NOMO-1 treated with dmso at 0.1 percent for 144 hours (cell line): ENCODE measurements around the gene SPAG6.
"Not testable (repeated sequence)": the region's sequence is repeated elsewhere in the genome, so short reads cannot be mapped to it uniquely, and the experiment has no call there.

ENCODE experiments used
- DNase-seq: peaks from one replicate; lab custom pipeline; 2025; ENCODE audit not compliant: unreplicated experiment; lab: John Stamatoyannopoulos, UW

Gene SPAG6

DNA sequence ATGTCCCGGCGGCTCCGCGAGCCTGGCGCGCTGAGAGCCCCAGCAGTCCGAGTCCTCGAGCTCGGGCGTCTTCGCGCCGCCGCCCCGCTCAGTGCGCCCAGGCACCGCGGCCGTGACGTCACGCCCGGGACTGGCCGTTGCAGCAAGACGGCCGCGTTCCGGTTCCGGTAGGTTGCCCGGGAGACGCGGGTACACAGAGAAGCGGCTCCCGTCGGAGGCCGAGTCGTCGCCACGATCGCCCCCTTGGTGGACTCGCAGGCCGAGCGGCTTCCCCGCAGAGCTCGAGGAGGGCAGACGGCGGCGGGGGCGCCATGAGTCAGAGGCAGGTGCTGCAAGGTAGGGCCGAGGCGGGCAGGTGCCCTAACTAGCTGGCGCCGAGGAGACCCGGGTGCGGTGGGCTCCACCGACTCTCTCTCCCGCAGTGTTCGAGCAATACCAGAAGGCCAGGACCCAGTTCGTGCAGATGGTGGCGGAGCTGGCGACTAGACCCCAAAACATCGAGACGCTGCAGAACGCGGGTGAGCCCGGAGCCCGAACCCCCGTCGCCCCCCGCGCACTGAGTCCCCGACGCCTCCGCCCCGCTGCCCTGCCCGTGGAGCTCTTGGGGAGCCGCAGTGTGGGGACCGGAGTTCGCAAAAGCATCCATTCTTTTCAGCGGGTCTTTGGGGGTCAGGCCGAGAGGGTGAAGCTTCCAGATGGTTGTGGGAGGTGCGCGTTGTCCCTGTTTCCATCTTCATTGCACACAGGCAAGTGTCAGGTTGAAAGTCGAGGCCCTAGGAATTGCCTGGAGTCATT is at the start of gene SPAG6:
Gene SPAG6, plus strand, starts transcription at position 196 of the 795 bp plus-strand sequence. Its CDS starts 116 bp downstream, at position 312.
- DNase-seq: peak; percentile 60

DNA sequence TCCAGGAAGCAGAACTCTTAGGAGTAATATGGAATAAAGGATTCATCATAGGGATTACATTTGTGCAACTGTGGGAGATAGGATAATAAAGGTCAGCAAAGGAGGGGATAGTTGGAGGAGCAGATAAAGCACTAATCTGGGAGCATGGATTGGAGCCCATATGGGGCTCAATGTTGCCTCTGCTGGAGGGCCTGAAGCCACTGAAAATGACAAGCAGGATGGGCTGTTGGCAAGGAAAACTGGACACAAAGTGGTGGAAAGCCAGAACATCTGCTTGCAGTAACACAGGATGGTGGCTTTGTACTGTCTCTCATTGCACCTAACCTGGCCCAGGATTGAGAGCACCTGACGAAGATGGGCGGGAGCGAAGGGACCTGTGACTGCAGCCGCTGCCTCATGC is 44.1 kb upstream of the SPAG6 start:
- no peak for DNase-seq

DNA sequence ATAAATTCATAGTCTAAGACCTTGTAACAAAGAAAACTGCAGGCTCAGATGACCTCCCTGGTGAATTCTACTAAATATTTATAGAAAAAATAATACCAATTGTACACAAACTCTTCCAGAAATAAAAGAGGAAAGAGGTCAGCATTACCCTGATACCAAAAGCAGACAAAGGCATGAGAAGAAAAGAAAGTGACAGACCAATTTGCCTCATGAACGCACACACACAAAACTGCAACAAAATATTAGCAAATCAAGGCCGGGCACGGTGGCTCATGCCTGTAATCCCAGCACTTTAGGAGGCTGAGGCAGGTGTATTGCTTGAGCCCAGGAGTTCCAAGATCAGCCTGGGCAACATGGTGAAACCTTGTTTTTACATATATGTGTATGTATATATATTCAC is 41.8 kb upstream of the SPAG6 start:
- DNase-seq: no peak

DNA sequence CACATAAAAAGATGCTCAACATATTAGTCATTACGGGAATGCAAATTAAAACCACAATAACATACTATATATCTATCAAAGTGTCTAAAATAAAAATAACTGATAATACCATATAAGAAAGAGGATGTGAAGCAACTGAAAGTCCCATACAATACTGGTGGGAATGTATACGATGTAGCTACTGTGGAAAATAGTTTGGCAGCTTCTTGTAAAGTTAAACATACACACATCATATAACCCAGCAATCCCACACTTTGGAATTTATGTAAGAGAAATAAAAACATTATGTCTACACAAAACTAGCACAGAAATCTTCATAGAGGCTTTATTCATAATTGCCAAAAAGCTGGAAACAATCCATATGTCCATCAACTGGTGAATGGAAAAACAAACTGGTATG is 39.6 kb upstream of the SPAG6 start:
- DNase-seq: no peak

DNA sequence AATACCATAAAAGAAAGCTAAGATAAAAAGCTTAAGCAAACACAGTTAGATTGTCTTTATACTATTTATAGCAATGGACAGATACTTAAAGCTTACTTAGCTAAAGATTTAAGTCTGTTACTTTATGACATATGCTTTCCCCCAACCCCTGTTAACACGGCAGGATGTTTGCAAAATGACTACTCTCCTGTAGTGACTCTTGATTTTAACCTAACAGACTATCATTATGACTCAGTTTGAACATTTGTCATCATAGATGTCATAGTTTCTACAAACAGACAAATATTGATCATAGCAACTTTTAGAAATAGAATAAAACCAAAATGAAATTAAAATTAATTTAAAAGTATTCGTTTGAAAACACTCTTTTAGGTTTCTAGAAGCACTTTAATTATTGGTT is 36.9 kb upstream of the SPAG6 start:
- DNase-seq: no peak

DNA sequence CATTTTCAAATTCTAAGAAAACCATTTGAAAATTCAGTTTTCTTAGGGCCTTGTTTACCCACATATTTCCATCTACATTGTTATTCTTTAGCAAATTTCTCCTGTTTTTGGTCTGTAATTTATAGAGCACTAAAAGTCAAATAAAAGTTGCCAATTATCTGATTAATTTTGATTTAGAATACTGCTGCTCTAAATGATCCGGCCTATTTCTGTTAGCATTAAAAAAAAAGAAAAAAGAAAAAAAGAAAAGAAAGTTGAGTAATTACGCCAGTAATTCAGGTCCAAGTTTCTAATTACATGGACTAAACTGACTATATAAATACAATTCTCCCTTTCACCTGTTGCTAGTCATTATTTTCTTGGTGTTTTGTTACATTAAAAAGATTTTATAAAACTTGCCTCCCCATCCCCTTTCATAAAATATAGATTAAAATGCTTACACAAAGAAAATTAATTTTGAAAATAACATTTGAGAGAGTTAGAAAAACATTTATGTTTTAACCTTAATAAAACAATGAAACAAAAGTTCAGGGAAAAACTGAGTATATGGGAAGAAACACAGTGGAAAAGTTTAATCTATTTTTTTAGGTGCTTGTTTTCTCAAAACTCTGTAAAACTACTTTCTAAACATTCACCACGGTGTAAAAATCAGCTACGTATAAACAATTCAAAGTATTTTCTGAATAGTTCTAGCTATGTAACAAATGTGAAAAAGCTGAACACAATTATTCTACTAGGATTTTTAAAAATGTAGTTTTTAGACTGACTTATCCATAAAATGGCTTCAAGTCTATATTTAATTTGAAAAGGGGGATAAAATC is 35.9 kb upstream of the SPAG6 start:
- no peak for DNase-seq

DNA sequence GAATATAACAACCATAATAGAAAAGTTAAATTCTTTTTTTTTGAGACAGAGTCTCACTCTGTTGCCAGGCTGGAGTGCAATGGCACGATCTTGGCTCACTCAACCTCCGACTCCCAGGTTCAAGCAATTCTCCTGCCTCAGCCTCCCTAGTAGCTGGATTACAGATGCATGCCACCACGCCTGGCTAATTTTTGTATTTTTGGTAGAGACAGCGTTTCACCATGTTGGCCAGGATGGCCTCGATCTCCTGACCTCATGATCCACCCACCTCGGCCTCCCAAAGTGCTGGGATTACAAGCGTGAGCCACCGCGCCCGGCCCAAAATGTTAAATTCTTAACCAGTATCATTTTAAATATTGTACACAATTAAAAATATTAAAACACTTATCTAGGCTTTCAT is 35.3 kb upstream of the SPAG6 start:
- DNase-seq: not testable (repeated sequence)

DNA sequence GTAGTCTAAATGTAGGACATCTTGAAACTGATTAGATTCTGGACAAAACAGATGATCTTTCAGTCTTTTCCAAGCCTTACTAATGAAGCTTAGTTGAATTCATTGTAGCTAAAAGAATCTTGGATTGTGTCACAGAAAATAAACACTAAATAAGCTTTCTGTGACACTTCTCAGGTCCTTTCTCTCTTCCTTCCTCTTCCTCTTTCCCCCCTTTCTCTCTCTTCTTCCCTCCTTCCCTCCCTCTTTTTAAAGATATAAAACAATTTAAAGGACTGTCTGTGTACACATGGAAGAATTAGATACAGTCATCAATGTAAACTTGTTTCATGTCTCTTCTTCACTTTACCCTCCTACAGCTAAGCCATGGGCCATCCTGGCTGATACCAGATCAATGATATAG is 34.4 kb upstream of the SPAG6 start:
- DNase-seq: no peak

DNA sequence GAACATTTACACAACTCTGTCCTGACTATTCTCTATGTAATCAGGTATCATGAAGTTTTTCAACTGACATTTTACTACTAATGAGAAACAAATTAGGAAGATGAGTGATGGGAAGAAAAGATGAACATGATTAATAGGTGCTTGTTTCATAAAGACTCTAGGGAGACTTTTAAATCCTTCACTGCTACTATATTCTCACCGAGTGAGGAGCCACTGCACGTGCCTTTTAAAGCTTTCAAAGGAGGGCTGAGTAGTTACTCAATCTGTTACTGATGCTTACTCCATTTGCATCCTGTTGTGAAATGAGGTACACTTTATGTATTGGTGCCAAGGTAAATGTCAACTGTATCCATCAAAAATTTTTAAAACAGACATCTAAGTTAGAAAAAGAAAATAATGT is 30.4 kb upstream of the SPAG6 start:
- DNase-seq: peak; percentile 32

DNA sequence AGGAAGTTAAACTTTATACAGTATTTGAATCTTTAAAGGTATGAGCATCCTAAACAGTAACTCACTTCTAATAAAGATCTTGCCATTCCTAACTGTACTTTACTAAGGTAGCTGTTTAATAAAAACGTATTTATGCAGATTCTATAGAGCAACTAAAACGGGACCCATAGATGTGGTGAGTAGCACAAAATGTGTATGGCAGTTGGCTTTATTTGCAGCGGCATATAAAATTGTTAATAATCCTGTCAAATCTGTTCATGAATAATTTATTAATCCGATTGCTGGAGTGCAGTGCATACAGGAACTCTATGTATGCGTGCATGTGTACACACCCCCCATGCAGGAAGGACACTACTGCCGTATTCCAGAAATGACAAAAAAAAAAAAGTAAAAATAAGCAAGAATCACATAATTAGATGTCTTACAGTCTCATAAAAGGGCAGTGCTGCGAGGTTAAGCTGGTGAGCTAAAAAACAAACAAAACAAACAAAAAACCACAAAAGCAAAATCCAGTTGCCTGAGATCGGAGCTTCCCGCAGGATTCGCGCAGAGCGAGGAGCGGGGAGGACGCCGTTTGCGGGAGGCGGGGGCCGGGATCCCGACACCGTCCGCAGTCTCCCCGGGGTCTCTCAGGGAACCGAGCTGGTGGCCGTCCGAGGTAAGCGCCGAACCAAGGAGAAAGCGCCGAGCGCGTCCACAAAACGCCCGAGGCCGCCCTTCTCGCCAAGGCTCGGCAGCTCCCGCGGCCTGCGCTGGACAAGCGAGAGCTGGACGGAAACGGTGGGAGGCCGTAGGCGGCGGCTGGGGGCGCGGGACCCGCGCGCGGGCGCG is 29.6 kb upstream of the SPAG6 start:
- DNase-seq: no peak

DNA sequence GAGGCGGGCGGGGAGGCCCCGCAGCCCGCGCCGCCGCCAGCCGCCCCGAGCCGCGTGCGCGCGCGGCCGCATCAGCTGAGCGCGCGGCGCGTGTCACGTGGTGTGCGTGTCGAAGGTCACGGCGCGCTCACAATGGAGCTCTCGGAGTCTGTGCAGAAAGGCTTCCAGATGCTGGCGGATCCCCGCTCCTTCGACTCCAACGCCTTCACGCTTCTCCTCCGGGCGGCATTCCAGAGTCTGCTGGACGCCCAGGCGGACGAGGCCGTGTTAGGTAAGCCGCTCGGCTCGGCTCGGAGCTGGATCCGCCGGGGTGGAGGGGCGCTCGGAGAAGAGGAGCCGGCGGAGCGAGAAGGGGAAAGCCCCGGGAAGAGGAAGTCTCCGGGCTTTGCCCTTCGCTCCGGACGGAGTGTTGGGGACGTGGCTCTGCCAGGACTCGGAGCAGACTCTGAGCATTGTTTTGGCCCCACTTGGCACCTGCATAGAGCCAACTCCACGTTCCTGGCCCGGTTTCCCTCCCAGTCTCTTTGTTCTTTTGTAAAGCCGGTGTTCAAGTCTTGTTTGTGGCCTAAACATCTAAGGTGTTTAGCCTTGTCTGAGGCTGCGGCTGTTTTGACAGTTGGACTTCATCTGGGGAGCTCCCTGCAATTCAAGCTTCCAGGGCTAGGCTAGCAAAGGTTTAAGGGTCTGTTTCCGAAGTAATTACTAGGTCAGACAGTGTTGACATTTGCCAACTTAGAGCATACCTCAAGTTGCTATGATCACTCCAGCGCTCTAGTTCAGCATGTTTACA is 28.8 kb upstream of the SPAG6 start, which contains the start of gene COMMD3:
Gene COMMD3, plus strand, starts transcription at position 103 of the 790 bp plus-strand sequence. Its CDS starts 30 bp downstream, at position 133.
- peak; percentile 74 for DNase-seq

DNA sequence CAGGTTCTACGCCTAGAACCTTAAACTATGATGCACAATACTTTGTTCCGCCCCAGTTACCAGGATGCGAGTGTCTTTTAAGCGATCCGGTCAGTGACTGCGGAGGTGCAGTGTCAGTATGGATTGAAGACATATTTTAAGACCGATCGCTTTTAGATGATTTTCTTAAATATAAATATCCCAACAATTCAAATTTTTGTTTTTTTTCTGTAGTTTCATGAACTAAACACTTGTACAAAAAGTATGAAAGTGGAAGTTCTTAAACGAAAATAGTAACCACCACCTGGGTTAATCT is 28.3 kb upstream of the SPAG6 start:
- DNase-seq: no peak

DNA sequence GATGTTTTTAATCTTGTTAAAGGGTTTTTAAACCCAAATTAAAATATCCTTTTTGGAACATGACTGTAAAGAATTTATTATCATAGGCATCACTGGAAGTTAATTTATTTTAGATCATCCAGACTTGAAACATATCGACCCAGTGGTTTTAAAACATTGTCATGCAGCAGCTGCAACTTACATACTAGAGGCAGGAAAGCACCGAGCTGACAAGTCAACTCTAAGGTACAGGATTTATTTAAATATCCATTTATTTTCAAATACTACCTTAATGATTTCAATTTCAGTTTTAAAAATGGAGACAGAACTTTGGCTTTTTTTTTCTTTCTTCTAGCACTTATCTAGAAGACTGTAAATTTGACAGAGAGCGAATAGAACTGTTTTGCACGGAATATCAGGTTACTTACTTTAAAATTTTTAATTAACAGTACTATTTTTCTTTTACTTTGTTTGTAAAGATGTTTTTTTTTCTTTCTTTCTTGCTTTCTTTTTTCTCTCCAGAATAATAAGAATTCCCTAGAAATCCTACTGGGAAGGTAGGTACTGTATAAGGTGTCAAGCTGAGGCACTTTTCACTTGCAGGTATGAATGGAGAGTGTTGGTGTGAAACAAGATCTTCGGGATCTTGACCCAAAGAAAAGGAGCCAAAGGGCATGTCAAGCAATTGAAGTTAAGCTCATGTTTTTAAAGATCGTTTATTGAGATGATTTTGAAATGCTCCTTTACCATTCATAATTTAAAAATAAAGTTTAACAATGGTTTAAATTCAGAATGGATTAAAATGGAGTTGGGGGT is 27.3 kb upstream of the SPAG6 start:
- no peak for DNase-seq

DNA sequence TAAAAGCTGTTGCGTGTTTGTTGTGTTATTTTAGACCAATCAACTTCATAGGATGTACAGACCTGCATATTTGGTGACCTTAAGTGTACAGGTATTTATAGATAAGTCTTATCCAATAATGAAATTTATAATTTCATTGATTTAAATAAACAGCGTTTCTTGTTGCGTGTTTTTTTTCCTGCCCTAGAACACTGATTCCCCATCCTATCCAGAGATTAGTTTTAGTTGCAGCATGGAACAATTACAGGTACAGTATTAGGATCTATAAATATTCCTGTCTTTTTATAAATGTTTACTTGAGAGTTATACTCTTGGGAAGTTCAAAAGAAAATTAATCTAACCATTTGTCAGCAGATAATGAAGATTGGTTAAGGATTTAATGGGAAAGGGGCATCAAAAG is 26.5 kb upstream of the SPAG6 start:
- DNase-seq: no peak

DNA sequence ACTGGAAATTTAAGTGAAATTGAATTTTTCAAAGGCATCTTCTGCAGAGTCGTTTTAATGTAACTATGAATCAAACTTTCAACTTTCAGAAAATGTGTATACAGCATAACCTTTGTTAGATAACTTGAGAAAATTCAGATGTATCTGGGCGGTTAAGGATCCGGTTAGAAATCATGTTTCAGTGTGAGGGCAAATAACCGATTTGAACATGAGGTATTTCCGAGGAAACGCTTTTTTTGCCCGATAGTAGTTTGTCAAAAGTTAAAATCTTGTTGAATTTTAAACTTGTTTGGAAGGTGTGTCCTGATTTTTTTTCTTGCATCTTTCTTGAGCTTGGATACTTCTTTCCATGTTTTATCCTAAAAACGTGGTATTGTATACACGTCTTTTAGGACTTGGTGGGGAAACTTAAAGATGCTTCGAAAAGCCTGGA is 25.7 kb upstream of the SPAG6 start:
- DNase-seq: no peak

DNA sequence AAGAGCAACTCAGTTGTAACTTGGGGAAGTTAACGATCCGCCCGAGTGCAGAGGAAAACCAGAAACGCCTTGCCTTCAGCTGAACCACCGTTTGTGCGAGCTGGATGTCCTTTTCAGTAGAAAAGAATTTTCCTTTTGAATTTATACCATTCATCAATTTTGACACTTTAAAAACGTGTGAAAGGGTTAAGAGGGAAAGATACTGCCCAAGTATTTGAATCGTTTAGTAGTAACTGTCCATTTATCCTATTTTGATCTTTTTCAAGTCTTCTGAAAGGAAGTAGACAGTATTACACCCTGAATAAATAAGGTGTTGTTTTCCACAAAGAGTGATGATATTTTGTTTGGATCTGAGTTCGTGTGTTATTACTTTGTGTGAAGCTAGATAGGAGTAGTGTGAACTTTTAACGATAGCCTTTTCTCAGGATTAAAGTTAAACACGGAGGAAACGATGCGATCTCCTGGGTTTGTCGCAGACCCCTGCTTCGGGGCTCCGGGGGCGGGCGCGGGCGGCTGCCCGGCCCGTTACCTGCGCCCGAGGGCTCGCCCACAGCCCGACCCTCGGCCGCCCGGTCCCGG is 25.2 kb upstream of the SPAG6 start:
- no peak for DNase-seq

DNA sequence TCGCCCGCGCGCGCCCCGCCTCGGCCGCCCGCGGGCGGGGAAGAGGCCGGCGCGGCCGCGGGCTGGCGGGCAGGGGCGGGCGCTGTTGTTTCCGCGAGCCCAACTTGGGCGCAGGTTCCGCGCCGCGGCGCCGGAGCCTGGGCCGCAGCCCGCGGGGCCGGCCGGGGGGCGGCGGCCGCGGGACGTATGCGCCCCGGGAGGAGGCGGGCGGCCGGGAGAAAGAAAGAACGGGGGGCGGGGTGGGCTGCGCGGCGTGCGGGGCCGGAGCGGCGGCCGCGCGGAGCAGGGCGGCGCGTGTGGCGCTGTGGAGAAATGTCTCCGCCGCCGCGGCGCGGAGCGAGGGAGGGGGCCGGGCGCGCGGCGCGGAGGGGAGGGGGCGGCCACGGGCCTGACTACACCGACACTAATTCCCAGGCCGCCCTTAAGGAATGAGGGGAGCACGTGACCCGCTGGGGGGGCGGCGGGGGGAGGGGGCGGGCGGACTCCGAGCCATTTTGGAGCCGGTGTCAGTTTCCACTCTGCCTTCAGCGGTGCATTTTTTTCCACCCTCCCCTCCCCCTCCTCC is 24.6 kb upstream of the SPAG6 start, which contains the start of gene BMI1:
Gene BMI1, plus strand, starts transcription at position 509 of the 565 bp plus-strand sequence. CDS start 5,351 bp downstream, outside the sequence.
- no peak for DNase-seq

DNA sequence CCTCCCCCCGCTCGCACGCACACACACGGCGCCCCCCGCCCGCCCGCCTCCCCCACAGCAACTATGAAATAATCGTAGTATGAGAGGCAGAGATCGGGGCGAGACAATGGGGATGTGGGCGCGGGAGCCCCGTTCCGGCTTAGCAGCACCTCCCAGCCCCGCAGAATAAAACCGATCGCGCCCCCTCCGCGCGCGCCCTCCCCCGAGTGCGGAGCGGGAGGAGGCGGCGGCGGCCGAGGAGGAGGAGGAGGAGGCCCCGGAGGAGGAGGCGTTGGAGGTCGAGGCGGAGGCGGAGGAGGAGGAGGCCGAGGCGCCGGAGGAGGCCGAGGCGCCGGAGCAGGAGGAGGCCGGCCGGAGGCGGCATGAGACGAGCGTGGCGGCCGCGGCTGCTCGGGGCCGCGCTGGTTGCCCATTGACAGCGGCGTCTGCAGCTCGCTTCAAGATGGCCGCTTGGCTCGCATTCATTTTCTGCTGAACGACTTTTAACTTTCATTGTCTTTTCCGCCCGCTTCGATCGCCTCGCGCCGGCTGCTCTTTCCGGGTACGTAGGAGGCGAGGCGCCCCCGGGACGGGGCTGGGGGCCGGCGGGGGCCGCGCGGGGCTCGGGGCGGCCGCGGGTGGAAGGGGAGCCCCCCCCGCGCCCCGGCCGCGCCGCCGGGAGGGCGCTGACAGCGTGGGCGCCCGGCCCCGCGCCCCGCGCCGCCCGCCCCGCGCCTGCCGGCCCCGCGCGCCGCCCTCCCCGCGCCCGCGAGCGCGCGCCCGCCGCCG is 24.0 kb upstream of the SPAG6 start:
- peak; percentile 65 for DNase-seq
